NT2/D1 (cell line): ENCODE results near the gene G0S2.

Experiments
- DNase-seq: peaks from one replicate; pipeline ENCODE4 v3.0.0-alpha.2; 2011; ENCODE audit warnings: low read depth, low spot score
- H3K27me3 ChIP-seq: 2 replicates; pipeline ENCODE4 v1.6.0; 2011; ENCODE audit warnings: mild to moderate bottlenecking; ENCODE audit not compliant: insufficient read length, insufficient read depth
- H3K36me3 ChIP-seq: 2 replicates; pipeline ENCODE4 v1.6.1; 2011; ENCODE audit warnings: mild to moderate bottlenecking, low read length, mixed read lengths; ENCODE audit not compliant: insufficient read depth, insufficient read length
- H3K4me1 ChIP-seq: 2 replicates; pipeline ENCODE4 v1.5.1; 2011; ENCODE audit not compliant: insufficient read depth, insufficient read length
- H3K4me3 ChIP-seq: 2 replicates; pipeline ENCODE4 v1.5.1; 2011; ENCODE audit warnings: low read depth; ENCODE audit not compliant: insufficient read length
- H3K9ac ChIP-seq: 2 replicates; pipeline ENCODE4 v1.6.0; 2011; ENCODE audit warnings: low read depth; ENCODE audit not compliant: insufficient read length
- H3K9me3 ChIP-seq: 2 replicates; pipeline ENCODE4 v1.5.1; 2011; ENCODE audit warnings: mild to moderate bottlenecking, low read length; ENCODE audit not compliant: insufficient read depth
- SUZ12 ChIP-seq: IDR thresholded peaks from 2 replicates; pipeline ENCODE4 v1.6.1; 2011; ENCODE audit not compliant: insufficient read length, insufficient read depth; ENCODE audit errors: extremely low read depth
- YY1 ChIP-seq: IDR thresholded peaks from 2 replicates; pipeline ENCODE4 v1.6.1; 2011; ENCODE audit not compliant: insufficient read length, insufficient read depth
- ZNF274 ChIP-seq: IDR thresholded peaks from 2 replicates; pipeline ENCODE4 v1.6.1; 2011; ENCODE audit warnings: mild to moderate bottlenecking, low read depth, low read length

The G0S2 gene

DNA sequence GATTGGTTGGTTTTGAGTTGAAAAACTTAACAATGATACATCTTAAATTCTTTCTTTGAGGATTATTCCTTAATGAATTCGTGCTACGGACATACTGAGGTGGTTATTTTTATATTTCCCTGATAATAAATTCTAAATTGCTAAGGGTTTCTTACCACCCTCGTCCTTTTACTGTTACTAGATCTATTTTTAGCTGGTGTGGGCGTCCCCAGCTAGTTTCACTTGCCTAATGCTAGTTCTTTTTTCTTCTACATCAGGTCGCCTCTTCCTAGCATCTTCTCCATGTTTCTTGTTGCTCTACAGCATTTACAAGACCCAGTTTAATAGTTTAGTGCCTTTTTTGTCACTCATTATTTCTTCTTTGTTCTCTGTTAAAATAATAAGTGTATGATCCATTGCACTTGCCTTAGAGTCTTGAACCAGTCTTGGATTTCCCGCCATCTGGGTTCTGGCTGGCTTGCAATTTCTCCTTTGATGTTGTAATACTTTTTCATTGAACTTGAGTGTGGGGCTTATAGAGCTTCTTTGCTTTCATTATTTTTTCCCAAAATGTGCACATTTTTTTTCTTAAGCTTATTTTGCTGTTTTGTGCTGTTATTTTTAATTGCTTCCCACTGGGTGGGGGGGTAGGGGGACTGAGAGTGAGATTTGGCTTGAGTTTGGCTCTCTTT, 28.8 kb downstream of the G0S2 start:
- Histone ChIP-seq H3K9me3 (no peaks in the 10 kb centered on the region), H3K9ac (no peak overlapping the region), H3K36me3 (no peaks in the 10 kb centered on the region), H3K4me3 (no peak overlapping the region), H3K4me1 (no peaks in the 10 kb centered on the region), H3K27me3 (no peaks in the 10 kb centered on the region)
- TF ChIP-seq SUZ12 (no peak), YY1 (no peak), ZNF274 (no peak)
- DNase-seq = no peak

DNA sequence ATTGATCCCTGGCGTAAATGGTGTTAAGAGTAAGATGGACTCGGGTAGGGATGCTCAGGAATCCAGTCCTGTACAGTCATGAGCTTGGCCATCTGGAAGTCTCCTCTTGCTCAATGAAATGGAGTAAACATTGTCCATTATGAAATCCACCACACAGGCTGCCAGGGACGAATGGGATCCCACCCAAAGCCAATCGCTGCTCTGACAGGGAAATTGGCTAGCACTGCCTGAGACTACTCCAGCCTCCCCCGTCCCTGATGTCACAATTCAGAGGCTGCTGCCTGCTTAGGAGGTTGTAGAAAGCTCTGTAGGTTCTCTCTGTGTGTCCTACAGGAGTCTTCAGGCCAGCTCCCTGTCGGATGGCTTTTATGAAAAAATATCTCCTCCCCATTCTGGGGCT, 29.4 kb downstream of the G0S2 start, which contains the start of gene HSD11B1:
Gene HSD11B1 (plus strand): TSS at position 263 of the 400 bp plus-strand sequence. CDS start 97 bp downstream, at position 360.
- H3K36me3 ChIP-seq = no peaks in the 10 kb centered on the region
- no peaks in the 10 kb centered on the region for H3K4me1 ChIP-seq
- no peak for TF ChIP-seq SUZ12
- no peak within 1 kb of the TSS for H3K4me3 ChIP-seq
- H3K9ac ChIP-seq = no peak within 1 kb of the TSS
- no peak for DNase-seq
- no peaks in the 10 kb centered on the region for H3K9me3 ChIP-seq
- H3K27me3 ChIP-seq = no peaks in the 10 kb centered on the region

DNA sequence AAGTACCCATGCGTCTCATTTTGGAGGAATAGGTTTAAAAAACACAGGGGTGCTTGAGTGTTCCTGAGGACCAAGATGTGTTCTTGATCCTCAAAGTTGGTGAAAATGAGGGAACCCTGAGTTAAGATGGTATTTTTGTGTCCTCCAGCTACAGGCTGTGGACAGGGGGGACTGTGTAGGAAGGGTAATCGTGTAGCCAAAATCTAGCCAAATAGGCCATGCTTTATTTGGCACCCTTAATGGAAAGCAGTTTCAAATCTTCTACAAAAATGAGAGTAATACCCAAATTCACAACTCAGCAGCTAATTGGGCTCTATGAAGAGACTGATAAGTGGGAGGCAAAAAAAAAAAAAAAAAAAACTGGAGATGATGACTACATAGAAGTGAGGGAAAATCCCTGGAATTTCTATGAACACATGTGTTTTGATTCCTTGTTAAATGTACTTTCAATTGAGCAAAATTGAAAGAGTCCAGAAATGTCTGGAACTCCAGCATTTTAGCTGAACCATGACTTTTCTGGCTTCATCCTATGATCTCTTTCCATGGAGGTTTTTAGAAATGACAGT, 29.9 kb downstream of the G0S2 start:
- no peak for DNase-seq
- no peak overlapping the region for H3K9ac ChIP-seq
- no peak overlapping the region for H3K4me3 ChIP-seq
- no peaks in the 10 kb centered on the region for H3K9me3 ChIP-seq
- no peak for TF ChIP-seq YY1
- no peak for TF ChIP-seq SUZ12
- TF ChIP-seq ZNF274 = no peak
- H3K27me3 ChIP-seq = no peaks in the 10 kb centered on the region
- no peaks in the 10 kb centered on the region for H3K4me1 ChIP-seq
- no peaks in the 10 kb centered on the region for H3K36me3 ChIP-seq

DNA sequence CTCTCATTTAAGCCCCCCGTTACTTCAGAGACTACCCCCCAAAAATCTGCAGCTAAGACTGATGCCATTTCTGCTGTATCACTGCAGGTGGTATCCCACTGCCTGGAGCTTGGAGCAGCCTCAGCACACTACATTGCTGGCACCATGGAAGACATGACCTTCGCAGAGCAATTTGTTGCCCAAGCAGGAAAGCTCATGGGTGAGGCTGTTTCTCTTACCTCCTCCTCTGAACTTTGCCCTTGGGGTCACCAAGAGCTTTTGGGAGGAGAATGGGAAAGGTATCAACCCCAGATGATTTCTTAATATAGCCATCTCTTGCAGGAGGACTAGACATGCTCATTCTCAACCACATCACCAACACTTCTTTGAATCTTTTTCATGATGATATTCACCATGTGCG, 31.4 kb downstream of the G0S2 start:
- no peak for DNase-seq
- no peaks in the 10 kb centered on the region for H3K4me1 ChIP-seq
- H3K9me3 ChIP-seq = no peaks in the 10 kb centered on the region
- TF ChIP-seq YY1 (no peak), ZNF274 (no peak), SUZ12 (no peak)
- H3K27me3 ChIP-seq = no peaks in the 10 kb centered on the region
- no peak overlapping the region for H3K4me3 ChIP-seq
- no peaks in the 10 kb centered on the region for H3K36me3 ChIP-seq
- H3K9ac ChIP-seq = no peak overlapping the region

DNA sequence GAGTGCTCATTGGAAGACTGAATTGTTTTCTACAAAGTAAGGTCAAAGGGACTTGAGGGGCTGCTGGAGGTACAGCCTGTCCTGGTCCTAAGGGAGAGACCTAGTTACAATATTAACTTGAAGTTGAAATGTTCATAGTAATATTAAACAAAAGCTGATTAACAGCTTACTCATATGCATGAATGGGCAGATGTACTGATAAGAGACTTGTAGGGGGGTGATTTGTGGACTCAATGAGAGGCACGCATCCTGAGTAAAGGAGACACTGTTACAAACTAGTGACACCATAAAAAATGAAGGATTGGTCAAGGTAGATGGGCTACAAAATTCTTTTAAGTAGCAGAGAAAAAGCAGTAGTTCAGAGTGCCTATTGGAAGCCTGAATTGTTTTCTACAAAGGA, 32.1 kb downstream of the G0S2 start:
- TF ChIP-seq SUZ12 = no peak
- Histone ChIP-seq H3K4me1 (no peaks in the 10 kb centered on the region), H3K36me3 (no peaks in the 10 kb centered on the region), H3K4me3 (no peak overlapping the region), H3K9me3 (no peaks in the 10 kb centered on the region), H3K27me3 (no peaks in the 10 kb centered on the region), H3K9ac (no peak overlapping the region)
- no peak for DNase-seq

DNA sequence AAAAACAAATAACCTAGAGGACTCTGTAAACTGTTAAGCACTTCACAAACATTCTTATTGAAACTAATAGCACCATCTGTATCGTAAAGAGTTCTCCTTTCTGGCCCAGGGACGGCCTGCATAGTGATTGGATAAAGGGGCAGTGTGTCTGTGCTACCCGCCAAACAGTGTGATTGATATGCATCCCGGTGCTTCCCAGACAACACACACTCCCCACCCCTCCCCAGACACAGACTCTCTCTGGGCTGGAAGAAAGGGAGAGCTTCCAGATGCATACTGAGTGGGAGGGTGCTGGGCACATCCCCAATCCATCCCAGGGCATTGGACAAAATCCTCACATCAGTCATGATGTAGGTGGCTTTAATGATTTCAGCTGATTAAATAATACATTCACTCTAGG, 33.1 kb downstream of the G0S2 start:
- Histone ChIP-seq H3K9me3 (no peaks in the 10 kb centered on the region), H3K4me1 (no peaks in the 10 kb centered on the region), H3K36me3 (no peaks in the 10 kb centered on the region), H3K27me3 (no peaks in the 10 kb centered on the region), H3K9ac (no peak overlapping the region), H3K4me3 (no peak overlapping the region)
- TF ChIP-seq ZNF274 (no peak), SUZ12 (no peak), YY1 (no peak)
- DNase-seq = no peak

DNA sequence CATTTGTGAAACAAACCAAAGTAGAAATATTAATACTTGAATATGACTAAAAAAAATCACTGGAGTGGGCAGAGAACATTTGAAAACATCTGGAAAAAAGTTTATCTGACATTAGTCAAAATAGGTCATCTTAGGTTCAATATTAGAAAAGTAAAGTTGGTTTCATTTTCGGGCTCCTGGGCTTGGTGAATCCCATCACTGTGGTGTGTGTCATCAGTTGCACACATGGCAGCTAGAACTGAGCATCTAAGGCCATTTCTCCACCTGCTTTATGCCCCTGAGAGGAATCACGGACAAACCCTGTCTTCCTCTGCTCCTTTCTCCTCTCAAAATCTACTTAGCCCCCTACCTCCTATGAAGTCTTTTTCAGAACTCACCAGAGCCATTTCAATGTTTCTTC, 34.9 kb downstream of the G0S2 start:
- Histone ChIP-seq H3K4me1 (no peaks in the 10 kb centered on the region), H3K9ac (no peak overlapping the region), H3K4me3 (no peak overlapping the region), H3K36me3 (no peaks in the 10 kb centered on the region), H3K9me3 (no peaks in the 10 kb centered on the region), H3K27me3 (no peaks in the 10 kb centered on the region)
- DNase-seq = no peak
- no peak for TF ChIP-seq SUZ12
- TF ChIP-seq YY1 = no peak
- no peak for TF ChIP-seq ZNF274

DNA sequence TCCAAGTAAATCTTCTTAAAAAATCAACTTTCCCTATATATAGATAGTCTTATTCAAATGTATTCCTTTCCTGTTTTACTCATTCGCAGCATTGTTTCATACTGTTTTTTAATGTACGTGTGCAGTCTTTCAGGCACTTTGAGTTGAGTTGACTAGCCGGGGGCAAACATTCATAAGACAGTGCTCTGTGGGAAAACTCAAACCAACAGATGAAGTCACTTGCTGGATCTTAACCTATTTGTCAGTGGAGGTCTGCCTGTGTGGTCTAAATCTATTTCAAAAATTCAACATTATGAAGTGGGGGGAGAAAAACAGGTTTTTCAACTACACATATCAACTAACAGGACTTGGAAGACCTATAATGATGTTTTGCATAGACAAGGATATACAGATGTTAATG, 35.6 kb downstream of the G0S2 start:
- H3K9me3 ChIP-seq = no peaks in the 10 kb centered on the region
- H3K36me3 ChIP-seq = no peaks in the 10 kb centered on the region
- no peak overlapping the region for H3K4me3 ChIP-seq
- DNase-seq = no peak
- H3K9ac ChIP-seq = no peak overlapping the region
- H3K27me3 ChIP-seq = no peaks in the 10 kb centered on the region
- no peaks in the 10 kb centered on the region for H3K4me1 ChIP-seq
- TF ChIP-seq ZNF274 (no peak), SUZ12 (no peak), YY1 (no peak)
